ENCODE results near the gene C10orf90. TPM values are rescaled to one million over a fixed set of nuclear protein-coding genes. Genes with fewer than 3 reads are reported as not detected.

Gene C10orf90
- total RNA-seq, 1 experiment from 2014 or later = not detected

GRCh38 chr10:126501828-126502227 lies 168.7 kb downstream of the C10orf90 start:
- Histone ChIP-seq H3K9me3 (ENCODE audit: control insufficient read depth, low read depth, low read length) (no peaks in the 10 kb centered on the region), H2BK120ac (ENCODE audit: low read depth, low read length, poor library complexity, severe bottlenecking) (no peak overlapping the region), H3K27ac (ENCODE audit: insufficient read length, low read depth, low read length) (no peak overlapping the region), H4K8ac (replicated peaks; ENCODE audit: insufficient read length, low read depth, low read length) (no peak overlapping the region), H3K79me1 (ENCODE audit: insufficient read depth, low read depth, low read length, poor library complexity, severe bottlenecking) (no peaks in the 10 kb centered on the region), H2BK15ac (ENCODE audit: low read depth, low read length) (no peak overlapping the region), H2AFZ (ENCODE audit: low read length) (no peak overlapping the region), H3K23me2 (ENCODE audit: insufficient read length, low read depth, low read length, poor library complexity, severe bottlenecking) (no peaks in the 10 kb centered on the region), H3K9ac (ENCODE audit: extremely low read depth, insufficient read length, low read length) (no peak overlapping the region), H3K23ac (ENCODE audit: insufficient read length, low read depth, low read length) (no peak overlapping the region), H2BK20ac (ENCODE audit: low read depth, low read length, poor library complexity, severe bottlenecking) (no peak overlapping the region), H3K4ac (ENCODE audit: low read depth, low read length) (no peak overlapping the region), H3K56ac (ENCODE audit: insufficient read length, low read depth, low read length) (no peak overlapping the region), H4K91ac (ENCODE audit: insufficient read length, low read depth, low read length) (no peak overlapping the region), H2BK5ac (ENCODE audit: insufficient read length, low read length) (no peak overlapping the region), H3T11ph (ENCODE audit: low read length) (no peak overlapping the region), H2AK5ac (ENCODE audit: insufficient read length, low read length) (no peak overlapping the region), H2BK12ac (ENCODE audit: insufficient read length, low read depth, low read length) (no peak overlapping the region), H3K14ac (ENCODE audit: insufficient read depth, low read length) (no peak overlapping the region), H3K27me3 (ENCODE audit: insufficient read depth, low read length) (no peaks in the 10 kb centered on the region), H3K4me2 (ENCODE audit: insufficient read depth, insufficient read length, low read length) (no peak overlapping the region), H3K4me1 (ENCODE audit: insufficient read depth, low read length) (no peaks in the 10 kb centered on the region), H4K5ac (ENCODE audit: insufficient read length, low read depth, low read length) (no peak overlapping the region), H3K18ac (ENCODE audit: insufficient read length, low read depth, low read length) (no peak overlapping the region), H3K79me2 (ENCODE audit: insufficient read depth, low read length) (no peaks in the 10 kb centered on the region), H4K20me1 (ENCODE audit: control insufficient read depth, insufficient read depth, insufficient read length) (no peaks in the 10 kb centered on the region)
- DNase-seq = no peak
- Mint-ChIP-seq H3K9me3 (no peaks in the 10 kb centered on the region), H3K27me3 (ENCODE audit: low read depth) (no peaks in the 10 kb centered on the region; the same call in 1 of the 2 replicates), H3K4me1 (no peaks in the 10 kb centered on the region; a peak in 1 of 4 replicates), H3K36me3 (ENCODE audit: insufficient read depth in 1 of 3, low read depth in 3 of 3) (no peaks in the 10 kb centered on the region), H3K27ac (no peak overlapping the region; a peak in 1 of 7 replicates), H3K4me3 (no peak overlapping the region)
- TF ChIP-seq, protein P1, sequence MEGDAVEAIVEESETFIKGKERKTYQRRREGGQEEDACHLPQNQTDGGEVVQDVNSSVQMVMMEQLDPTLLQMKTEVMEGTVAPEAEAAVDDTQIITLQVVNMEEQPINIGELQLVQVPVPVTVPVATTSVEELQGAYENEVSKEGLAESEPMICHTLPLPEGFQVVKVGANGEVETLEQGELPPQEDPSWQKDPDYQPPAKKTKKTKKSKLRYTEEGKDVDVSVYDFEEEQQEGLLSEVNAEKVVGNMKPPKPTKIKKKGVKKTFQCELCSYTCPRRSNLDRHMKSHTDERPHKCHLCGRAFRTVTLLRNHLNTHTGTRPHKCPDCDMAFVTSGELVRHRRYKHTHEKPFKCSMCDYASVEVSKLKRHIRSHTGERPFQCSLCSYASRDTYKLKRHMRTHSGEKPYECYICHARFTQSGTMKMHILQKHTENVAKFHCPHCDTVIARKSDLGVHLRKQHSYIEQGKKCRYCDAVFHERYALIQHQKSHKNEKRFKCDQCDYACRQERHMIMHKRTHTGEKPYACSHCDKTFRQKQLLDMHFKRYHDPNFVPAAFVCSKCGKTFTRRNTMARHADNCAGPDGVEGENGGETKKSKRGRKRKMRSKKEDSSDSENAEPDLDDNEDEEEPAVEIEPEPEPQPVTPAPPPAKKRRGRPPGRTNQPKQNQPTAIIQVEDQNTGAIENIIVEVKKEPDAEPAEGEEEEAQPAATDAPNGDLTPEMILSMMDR (conservative IDR thresholded peaks at IDR 0.05) = no peak
- WGBS (ENCODE audit: extremely low coverage, insufficient read length, low lambda C conversion rate) = no CpG with 5 or more reads among the region's 5 CpGs

Measured in H9 (cell line).